ENCODE measurements around the gene M6PR.
A peak's percentile ranks its signal among the peaks of the same experiment; 100 is the strongest.

M6PR gene

DNA sequence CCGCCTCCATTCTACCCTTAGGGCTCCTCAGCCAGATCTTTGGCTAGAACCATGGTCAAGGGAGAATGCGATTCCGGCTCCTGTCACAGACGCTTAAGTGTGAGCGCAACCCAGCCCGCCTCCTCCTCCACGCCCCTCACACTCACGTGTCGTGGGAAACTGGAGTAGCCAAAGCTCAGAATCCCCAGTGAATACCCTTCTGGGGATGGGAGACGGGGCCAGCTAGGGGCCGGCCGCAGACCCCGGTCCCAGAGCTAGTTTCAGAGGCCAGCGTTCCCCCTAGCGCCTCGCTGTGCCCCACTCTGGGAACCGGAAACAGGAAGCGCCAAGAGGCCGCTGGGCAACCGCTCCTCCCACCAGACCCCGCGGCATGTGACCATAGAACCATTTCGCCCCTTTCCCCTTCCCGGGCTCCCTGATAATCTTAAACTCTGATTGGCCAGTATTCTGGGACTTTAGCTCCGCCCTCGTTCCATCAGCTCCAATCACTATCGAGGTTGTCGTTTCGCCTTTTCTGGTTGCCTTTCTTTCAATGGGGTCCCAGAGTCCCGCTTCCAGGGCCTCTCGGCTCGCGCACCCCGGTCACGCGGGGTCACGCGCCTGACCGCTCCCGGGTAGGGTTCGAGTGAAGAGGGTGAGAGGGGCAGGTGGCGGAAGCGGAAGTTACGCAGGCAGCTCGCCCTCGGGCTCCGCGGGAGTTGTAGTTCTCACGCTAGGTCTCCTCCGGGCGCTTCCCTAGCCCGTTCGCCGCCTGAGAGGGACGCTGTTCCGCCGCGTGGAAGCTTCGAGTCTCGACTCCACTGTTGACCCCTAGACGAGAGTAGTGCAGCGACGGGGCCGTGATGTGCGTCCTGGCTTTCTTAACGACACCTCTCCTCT is at the start of gene M6PR:
Gene M6PR (minus strand): TSS at position 304 of the 879 bp plus-strand sequence. CDS start 3,241 bp downstream, outside the sequence.
- Histone ChIP-seq H3K27me3 (ENCODE audit: low read depth, low read length) (no peaks in the 10 kb centered on the region), H3K9me3 (ENCODE audit: control insufficient read depth in 1 of 2, low read length in 2 of 2) (no peaks in the 10 kb centered on the region), H3K4me1 (ENCODE audit: control insufficient read depth in 1 of 2, insufficient read depth in 2 of 2, low read length in 2 of 2) (peaks cover 3 to 19% of the 10 kb centered on the region in 2 donors), H3K4me3 (ENCODE audit: low read depth in 1 of 2, low read length in 2 of 2) (peak within 1 kb of the TSS; percentile 89 to 98), H3K36me3 (ENCODE audit: control insufficient read depth in 1 of 2, insufficient read depth in 2 of 2, low read length in 2 of 2) (peaks cover 14 to 18% of the 10 kb centered on the region in 2 donors), H3K27ac (ENCODE audit: low read length) (peak within 1 kb of the TSS; percentile 97)

- no peaks in the 10 kb centered on the region for H3K36me3 ChIP-seq (ENCODE audit: control insufficient read depth in 1 of 2, insufficient read depth in 2 of 2, low read length in 2 of 2)
Observed at GRCh38 chr12:8996682-8997405, 47.4 kb upstream of the M6PR start.

GRCh38 chr12:8995021-8995775 is 45.8 kb upstream of the M6PR start:
- Histone ChIP-seq H3K4me1 (ENCODE audit: control insufficient read depth in 1 of 2, insufficient read depth in 2 of 2, low read length in 2 of 2) (no peaks in the 10 kb centered on the region), H3K9me3 (ENCODE audit: control insufficient read depth in 1 of 2, low read length in 2 of 2) (no peaks in the 10 kb centered on the region), H3K27ac (ENCODE audit: low read length) (no peak overlapping the region), H3K36me3 (ENCODE audit: control insufficient read depth in 1 of 2, insufficient read depth in 2 of 2, low read length in 2 of 2) (no peaks in the 10 kb centered on the region), H3K27me3 (ENCODE audit: low read depth, low read length) (no peaks in the 10 kb centered on the region), H3K4me3 (ENCODE audit: low read depth in 1 of 2, low read length in 2 of 2) (no peak overlapping the region)

More at GRCh38 chr12:8996682-8997405, 47.4 kb upstream of the M6PR start:
- Histone ChIP-seq H3K27me3 (ENCODE audit: low read depth, low read length) (no peaks in the 10 kb centered on the region), H3K9me3 (ENCODE audit: control insufficient read depth in 1 of 2, low read length in 2 of 2) (no peaks in the 10 kb centered on the region), H3K4me3 (ENCODE audit: low read depth in 1 of 2, low read length in 2 of 2) (no peak overlapping the region), H3K27ac (ENCODE audit: low read length) (no peak overlapping the region), H3K4me1 (ENCODE audit: control insufficient read depth in 1 of 2, insufficient read depth in 2 of 2, low read length in 2 of 2) (no peaks in the 10 kb centered on the region)

GRCh38 chr12:8993827-8994226 is 44.4 kb upstream of the M6PR start:
- Histone ChIP-seq H3K27me3 (ENCODE audit: low read depth, low read length) (no peaks in the 10 kb centered on the region), H3K9me3 (ENCODE audit: control insufficient read depth in 1 of 2, low read length in 2 of 2) (no peaks in the 10 kb centered on the region), H3K4me3 (ENCODE audit: low read depth in 1 of 2, low read length in 2 of 2) (no peak overlapping the region), H3K27ac (ENCODE audit: low read length) (no peak overlapping the region), H3K4me1 (ENCODE audit: control insufficient read depth in 1 of 2, insufficient read depth in 2 of 2, low read length in 2 of 2) (no peaks in the 10 kb centered on the region), H3K36me3 (ENCODE audit: control insufficient read depth in 1 of 2, insufficient read depth in 2 of 2, low read length in 2 of 2) (no peaks in the 10 kb centered on the region)

GRCh38 chr12:8991371-8992345 is 42.2 kb upstream of the M6PR start:
- Histone ChIP-seq H3K4me1 (ENCODE audit: control insufficient read depth in 1 of 2, insufficient read depth in 2 of 2, low read length in 2 of 2) (no peaks in the 10 kb centered on the region), H3K9me3 (ENCODE audit: control insufficient read depth in 1 of 2, low read length in 2 of 2) (no peaks in the 10 kb centered on the region), H3K4me3 (ENCODE audit: low read depth in 1 of 2, low read length in 2 of 2) (no peak overlapping the region), H3K36me3 (ENCODE audit: control insufficient read depth in 1 of 2, insufficient read depth in 2 of 2, low read length in 2 of 2) (no peaks in the 10 kb centered on the region), H3K27me3 (ENCODE audit: low read depth, low read length) (no peaks in the 10 kb centered on the region), H3K27ac (ENCODE audit: low read length) (no peak overlapping the region)

DNA sequence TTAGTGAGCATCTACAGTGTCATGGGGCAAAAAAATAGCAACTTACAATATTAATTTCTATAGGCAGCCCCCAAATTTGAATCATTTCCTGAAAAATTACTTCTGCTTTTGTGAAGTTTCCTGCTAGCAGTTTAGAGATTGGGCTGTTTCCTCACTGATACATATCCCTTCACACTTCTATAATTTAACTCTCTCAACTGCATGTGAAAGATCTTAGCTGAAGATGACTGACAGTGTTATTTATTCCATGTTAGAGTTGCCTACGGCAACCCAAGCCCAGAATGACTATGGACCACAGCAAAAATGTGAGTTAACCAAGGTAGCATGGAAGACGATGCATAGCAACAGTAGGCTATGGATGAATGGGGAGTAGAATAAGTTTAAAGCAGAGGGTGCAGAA is 40.0 kb upstream of the M6PR start, which contains the start of gene KLRG1:
Gene KLRG1 (plus strand): TSS at position 134 of the 400 bp plus-strand sequence. CDS start 90 bp downstream, at position 224.
- H3K36me3 ChIP-seq (ENCODE audit: control insufficient read depth in 1 of 2, insufficient read depth in 2 of 2, low read length in 2 of 2), result no peaks in the 10 kb centered on the region
- H3K4me3 ChIP-seq (ENCODE audit: low read depth in 1 of 2, low read length in 2 of 2), result no peak within 1 kb of the TSS
- H3K27ac ChIP-seq (ENCODE audit: low read length), result no peak within 1 kb of the TSS
- no peaks in the 10 kb centered on the region for H3K9me3 ChIP-seq (ENCODE audit: control insufficient read depth in 1 of 2, low read length in 2 of 2)
- no peaks in the 10 kb centered on the region for H3K4me1 ChIP-seq (ENCODE audit: control insufficient read depth in 1 of 2, insufficient read depth in 2 of 2, low read length in 2 of 2)
- no peaks in the 10 kb centered on the region for H3K27me3 ChIP-seq (ENCODE audit: low read depth, low read length)

DNA sequence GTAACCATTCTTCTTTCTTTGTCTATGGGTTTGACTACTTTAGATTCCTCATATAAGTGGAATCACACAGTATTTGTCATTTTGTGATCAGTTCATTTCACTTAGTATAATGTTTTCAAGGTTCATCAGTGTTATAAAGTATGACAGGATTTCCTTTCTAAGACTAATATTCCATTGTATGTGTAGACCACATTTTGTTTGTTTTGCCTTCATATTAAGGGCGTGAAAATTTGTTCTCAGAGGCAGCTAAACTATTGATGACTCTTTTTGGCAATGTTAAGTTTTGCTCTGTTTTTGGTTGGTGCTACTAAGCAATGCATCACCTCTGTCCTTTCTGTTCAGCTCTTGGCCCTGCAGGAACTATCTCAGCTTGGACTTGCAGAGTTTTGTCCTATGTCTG is 38.2 kb upstream of the M6PR start:
- H3K9me3 ChIP-seq (ENCODE audit: control insufficient read depth in 1 of 2, low read length in 2 of 2), result no peaks in the 10 kb centered on the region
- H3K4me1 ChIP-seq (ENCODE audit: control insufficient read depth in 1 of 2, insufficient read depth in 2 of 2, low read length in 2 of 2), result no peaks in the 10 kb centered on the region
- no peak overlapping the region for H3K27ac ChIP-seq (ENCODE audit: low read length)
- no peak overlapping the region for H3K4me3 ChIP-seq (ENCODE audit: low read depth in 1 of 2, low read length in 2 of 2)
- no peaks in the 10 kb centered on the region for H3K36me3 ChIP-seq (ENCODE audit: control insufficient read depth in 1 of 2, insufficient read depth in 2 of 2, low read length in 2 of 2)
- H3K27me3 ChIP-seq (ENCODE audit: low read depth, low read length), result no peaks in the 10 kb centered on the region

DNA sequence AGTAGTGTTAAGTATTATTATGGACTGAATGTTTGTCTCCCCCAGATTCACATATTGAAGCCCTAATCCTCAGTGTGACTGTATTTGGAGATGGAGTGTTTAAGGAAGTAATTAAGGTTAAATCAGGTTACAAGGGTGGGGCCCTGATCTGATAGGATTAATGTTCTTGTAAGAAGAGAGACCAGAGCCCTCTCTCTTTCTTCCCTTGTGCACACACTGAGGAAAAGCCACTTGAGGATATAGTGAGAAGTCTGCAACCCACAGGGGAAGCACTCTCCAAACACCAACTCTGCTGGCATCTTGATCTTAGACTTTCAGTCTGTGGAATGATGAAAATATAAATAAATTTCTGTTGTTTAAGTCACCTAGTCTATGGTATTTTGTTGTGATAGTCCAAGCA is 37.7 kb upstream of the M6PR start:
- Histone ChIP-seq H3K27me3 (ENCODE audit: low read depth, low read length) (no peaks in the 10 kb centered on the region), H3K27ac (ENCODE audit: low read length) (no peak overlapping the region), H3K9me3 (ENCODE audit: control insufficient read depth in 1 of 2, low read length in 2 of 2) (no peaks in the 10 kb centered on the region), H3K4me3 (ENCODE audit: low read depth in 1 of 2, low read length in 2 of 2) (no peak overlapping the region), H3K4me1 (ENCODE audit: control insufficient read depth in 1 of 2, insufficient read depth in 2 of 2, low read length in 2 of 2) (no peaks in the 10 kb centered on the region), H3K36me3 (ENCODE audit: control insufficient read depth in 1 of 2, insufficient read depth in 2 of 2, low read length in 2 of 2) (no peaks in the 10 kb centered on the region)

- H3K36me3 ChIP-seq (ENCODE audit: control insufficient read depth in 1 of 2, insufficient read depth in 2 of 2, low read length in 2 of 2), result peaks cover 0 to 7% of the 10 kb centered on the region in 2 donors
- H3K27me3 ChIP-seq (ENCODE audit: low read depth, low read length), result no peaks in the 10 kb centered on the region
- no peak overlapping the region for H3K4me3 ChIP-seq (ENCODE audit: low read depth in 1 of 2, low read length in 2 of 2)
- no peaks in the 10 kb centered on the region for H3K4me1 ChIP-seq (ENCODE audit: control insufficient read depth in 1 of 2, insufficient read depth in 2 of 2, low read length in 2 of 2)
- peaks cover 0 to 8% of the 10 kb centered on the region in 2 donors for H3K9me3 ChIP-seq (ENCODE audit: control insufficient read depth in 1 of 2, low read length in 2 of 2)
- no peak overlapping the region for H3K27ac ChIP-seq (ENCODE audit: low read length)
Observed at GRCh38 chr12:8985213-8985754, 35.8 kb upstream of the M6PR start.

DNA sequence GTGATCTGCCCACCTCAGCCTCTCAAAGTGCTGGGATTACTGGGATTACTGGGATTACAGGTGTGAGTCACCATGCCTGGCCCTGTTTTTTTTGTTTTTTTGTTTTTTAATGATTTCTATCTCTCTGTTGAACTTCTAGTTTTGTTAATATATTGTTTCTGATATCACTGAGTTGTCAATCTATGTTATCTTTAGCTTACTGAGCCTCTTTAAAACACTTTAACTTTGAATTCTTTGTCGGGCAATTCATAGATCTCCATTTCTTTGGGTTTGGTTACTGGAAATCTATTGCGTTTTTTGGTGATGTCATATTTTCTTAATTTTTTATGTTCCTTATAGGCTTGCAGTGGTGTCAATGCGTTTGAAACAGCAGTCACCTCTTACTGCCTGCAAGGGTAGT is 30.7 kb upstream of the M6PR start:
- H3K4me3 ChIP-seq (ENCODE audit: low read depth in 1 of 2, low read length in 2 of 2), result peak overlapping the region in 1 of 2 donors; percentile 34
- H3K36me3 ChIP-seq (ENCODE audit: control insufficient read depth in 1 of 2, insufficient read depth in 2 of 2, low read length in 2 of 2), result peaks cover 0 to 7% of the 10 kb centered on the region in 2 donors
- no peak overlapping the region for H3K27ac ChIP-seq (ENCODE audit: low read length)
- peaks cover 0 to 25% of the 10 kb centered on the region in 2 donors for H3K9me3 ChIP-seq (ENCODE audit: control insufficient read depth in 1 of 2, low read length in 2 of 2)
- no peaks in the 10 kb centered on the region for H3K27me3 ChIP-seq (ENCODE audit: low read depth, low read length)
- H3K4me1 ChIP-seq (ENCODE audit: control insufficient read depth in 1 of 2, insufficient read depth in 2 of 2, low read length in 2 of 2), result no peaks in the 10 kb centered on the region

Measured in muscle layer of duodenum (tissue), 2 donors.